ENCODE measurements around the gene MYEOV. TPM values are rescaled to one million over a fixed set of nuclear protein-coding genes. Genes with fewer than 3 reads are reported as not detected.

The MYEOV gene
- total and polyA plus RNA-seq, 9 of the 15 experiments (the other 6 are each of a cell fraction or from before 2014, with no cell fraction given): 10.2 to 133 (median 32.2) TPM

GRCh38 chr11:69297787-69298266, 3.9 kb downstream of the MYEOV start (continued):
- TF ChIP-seq CBX3 (IDR thresholded peaks at IDR 0.05; ENCODE audit: borderline replicate concordance in 1 of 2, low read length in 2 of 2): no peak; a peak in 2 of 3 replicates
- TF ChIP-seq SRSF7 (optimal IDR thresholded peaks at IDR 0.05; ENCODE audit: low read depth, low read length): no peak
- no peak for TF ChIP-seq DIDO1 (tag; IDR thresholded peaks at IDR 0.05; ENCODE audit: low read depth)
- peak; percentile 88; the same call in 1 of the 2 replicates for TF ChIP-seq FOXK1 (CRISPR knock-in tag; IDR thresholded peaks at IDR 0.05; ENCODE audit: borderline replicate concordance)
- no peak; the same call in 1 of the 2 replicates for TF ChIP-seq RFX1 (IDR thresholded peaks at IDR 0.05)
- no peak for TF ChIP-seq ZNF395 (CRISPR knock-in tag; IDR thresholded peaks at IDR 0.05)
- no peak for TF ChIP-seq KLF6 (CRISPR knock-in tag; IDR thresholded peaks at IDR 0.05; ENCODE audit: borderline replicate concordance)
- TF ChIP-seq, protein P1, sequence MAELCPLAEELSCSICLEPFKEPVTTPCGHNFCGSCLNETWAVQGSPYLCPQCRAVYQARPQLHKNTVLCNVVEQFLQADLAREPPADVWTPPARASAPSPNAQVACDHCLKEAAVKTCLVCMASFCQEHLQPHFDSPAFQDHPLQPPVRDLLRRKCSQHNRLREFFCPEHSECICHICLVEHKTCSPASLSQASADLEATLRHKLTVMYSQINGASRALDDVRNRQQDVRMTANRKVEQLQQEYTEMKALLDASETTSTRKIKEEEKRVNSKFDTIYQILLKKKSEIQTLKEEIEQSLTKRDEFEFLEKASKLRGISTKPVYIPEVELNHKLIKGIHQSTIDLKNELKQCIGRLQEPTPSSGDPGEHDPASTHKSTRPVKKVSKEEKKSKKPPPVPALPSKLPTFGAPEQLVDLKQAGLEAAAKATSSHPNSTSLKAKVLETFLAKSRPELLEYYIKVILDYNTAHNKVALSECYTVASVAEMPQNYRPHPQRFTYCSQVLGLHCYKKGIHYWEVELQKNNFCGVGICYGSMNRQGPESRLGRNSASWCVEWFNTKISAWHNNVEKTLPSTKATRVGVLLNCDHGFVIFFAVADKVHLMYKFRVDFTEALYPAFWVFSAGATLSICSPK (IDR thresholded peaks at IDR 0.05; ENCODE audit: borderline replicate concordance): no peak
- no peak for TF ChIP-seq NR4A1 (CRISPR knock-in tag; IDR thresholded peaks at IDR 0.05)
- no peak for TF ChIP-seq NR4A1 (tag; IDR thresholded peaks at IDR 0.05)
- peak; percentile 61; the same call in 1 of the 2 replicates for TF ChIP-seq ZC3H4 (CRISPR knock-in tag; IDR thresholded peaks at IDR 0.05; ENCODE audit: borderline replicate concordance)
- no peak for TF ChIP-seq ZNF318 (IDR thresholded peaks at IDR 0.05; ENCODE audit: borderline replicate concordance in 1 of 2, low read depth in 1 of 2)
- TF ChIP-seq ZNF280A (IDR thresholded peaks at IDR 0.05; ENCODE audit: low read depth, partially characterized antibody): no peak
- TF ChIP-seq CCAR2 (IDR thresholded peaks at IDR 0.05; ENCODE audit: low read depth, low read length): no peak

Data from K562 (cell line).